NCI-H345 (cell line): ENCODE results near the gene CENPO.

Source experiments
- DNase-seq: peaks from one replicate; lab custom pipeline; 2025; lab: John Stamatoyannopoulos, UW

Gene CENPO

DNA sequence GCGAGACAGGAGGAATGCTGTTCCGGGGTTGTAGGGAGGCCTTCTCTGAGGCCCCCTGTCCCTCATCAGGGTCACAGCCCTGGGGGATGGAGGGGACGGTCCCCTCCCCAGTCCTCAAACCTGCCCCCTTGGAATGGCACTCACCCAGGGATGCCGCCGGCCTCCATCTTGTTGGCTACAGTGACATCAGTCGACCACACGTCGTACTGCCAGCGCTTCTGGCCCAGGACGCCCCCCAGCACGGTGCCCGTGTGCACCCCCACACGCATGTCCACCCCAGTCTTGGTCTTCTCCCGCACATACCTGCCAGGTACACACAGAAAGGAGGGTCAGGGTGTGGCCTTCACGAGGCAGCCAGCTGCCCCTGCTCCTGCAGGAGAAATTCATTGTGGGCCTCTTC is 46.5 kb downstream of the CENPO start:
- no peak for DNase-seq

DNA sequence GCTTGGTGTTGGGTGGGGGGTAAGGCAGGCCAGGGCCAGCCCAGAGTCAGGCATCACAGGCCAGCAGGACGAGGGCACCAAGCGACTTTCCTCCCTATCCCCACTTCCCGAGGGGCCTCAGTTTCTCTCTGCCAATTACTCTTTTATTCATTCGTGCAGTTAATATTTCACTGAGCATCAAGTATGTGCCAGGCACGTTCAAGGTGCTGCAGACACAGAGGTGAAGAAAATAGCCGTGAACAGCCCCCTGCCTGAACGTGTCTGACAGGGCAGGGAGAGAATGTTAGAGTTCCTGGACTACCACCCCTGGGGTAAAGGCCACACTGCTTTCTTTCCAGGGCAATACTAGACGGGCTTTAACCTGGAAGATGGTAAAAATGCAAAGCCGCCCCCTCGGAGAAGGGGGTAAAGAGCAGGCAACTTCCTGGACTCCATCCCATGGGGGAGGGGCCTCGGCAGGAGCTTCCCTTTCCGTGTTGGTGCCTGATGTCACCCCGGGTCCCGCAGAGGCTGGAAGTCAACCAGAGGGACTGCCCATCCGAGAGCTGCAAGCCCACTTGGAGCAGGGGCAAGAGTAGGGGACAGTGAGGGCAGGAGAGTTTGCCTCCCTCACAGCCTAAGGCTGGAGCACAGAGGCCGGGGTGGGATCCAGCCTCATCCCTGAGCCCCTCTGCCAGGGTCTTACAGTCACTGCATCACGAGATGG is 47.1 kb downstream of the CENPO start:
- no peak for DNase-seq

DNA sequence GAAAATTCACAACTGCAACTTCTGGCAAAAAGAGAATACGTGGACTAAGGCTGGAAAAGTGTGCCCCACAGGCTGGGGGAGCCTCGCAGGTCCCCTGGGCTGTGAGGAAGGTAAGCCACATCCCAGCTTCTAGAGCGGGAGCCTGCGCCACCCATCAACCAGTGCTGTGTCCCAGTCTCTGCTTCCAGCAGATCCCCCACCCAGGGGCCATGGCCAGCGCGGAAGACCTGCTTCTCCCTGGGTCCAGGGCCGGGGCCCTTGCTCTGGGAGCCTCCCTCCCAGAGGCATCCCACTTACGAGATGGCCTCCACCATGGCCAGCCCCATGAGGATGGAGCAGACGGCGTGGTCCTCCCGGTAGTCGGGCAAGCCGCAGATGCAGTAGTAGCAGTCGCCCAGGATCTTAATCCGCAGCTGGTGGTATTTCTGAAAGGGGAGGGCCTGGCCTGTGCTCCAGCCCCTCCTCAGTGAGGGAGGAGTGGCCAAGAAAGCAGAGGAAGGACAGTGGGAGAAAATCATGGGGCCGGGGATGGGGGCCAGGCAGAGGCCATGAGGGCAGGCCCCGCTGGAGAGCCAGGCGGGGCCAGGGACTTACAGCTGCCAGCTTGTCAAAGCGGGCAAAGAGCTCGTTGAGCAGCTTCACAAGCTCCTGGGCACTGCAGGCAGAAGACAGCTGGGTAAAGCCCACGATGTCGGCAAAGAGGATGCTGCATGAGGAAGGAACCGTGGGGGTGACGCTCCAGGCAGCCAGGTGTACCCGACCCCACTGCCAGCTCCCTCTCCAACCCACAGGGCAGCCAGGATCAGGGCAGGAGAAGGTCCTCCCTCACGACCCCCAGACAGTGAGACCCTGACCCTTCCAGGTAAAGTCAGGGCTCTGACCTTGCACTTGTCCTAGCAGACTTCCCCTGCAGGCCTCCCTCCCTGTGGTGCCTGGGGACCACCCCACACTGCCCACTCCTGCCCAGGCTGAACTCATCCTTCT is 48.0 kb downstream of the CENPO start:
- DNase-seq, result no peak

DNA sequence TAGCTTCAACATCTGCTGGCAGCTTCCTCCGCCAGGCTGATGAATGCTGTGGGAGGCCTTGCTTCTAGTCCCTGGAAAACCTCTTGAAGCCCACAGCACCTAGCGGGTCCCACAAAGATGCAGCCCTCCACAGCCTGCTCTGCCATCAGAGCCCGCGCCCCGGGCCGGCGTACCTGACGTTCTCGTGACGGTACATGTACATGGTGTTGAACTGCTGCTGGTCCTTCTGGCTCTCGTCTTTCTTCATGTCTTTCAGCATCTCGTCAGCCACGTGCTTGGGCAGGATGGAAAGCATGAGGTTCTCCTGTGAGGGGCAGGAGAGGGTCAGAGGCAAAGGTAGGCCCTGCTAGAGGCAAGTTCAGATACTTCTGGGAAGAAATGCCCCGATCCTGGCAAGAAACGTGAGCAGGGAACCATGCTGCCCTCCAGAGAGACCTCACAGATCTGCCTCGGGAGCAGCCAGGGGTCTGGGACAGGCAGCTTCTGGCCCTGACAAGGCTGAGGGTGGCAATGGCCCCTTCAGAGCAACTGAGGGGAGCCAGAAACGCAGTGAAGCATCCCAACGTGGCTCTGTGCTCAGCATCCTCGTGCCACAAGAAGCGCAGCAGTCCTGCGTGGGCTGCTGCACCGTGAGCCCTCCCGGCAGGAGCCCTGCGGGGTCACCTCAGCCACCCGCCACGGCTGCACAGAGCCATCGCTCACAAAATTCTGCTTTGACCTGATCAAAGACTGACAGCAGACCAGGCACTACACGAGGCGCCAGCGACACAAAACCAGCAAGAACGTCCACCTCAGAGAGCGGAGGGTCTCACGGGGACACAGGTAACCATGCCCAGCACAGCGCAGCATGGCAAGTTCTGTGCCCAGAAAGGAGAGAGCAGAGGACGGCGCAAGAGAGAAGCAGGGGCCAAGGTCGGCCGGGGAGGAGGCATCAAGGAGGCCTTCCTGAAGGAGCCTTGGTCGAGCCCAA is 49.1 kb downstream of the CENPO start:
- DNase-seq, result no peak

DNA sequence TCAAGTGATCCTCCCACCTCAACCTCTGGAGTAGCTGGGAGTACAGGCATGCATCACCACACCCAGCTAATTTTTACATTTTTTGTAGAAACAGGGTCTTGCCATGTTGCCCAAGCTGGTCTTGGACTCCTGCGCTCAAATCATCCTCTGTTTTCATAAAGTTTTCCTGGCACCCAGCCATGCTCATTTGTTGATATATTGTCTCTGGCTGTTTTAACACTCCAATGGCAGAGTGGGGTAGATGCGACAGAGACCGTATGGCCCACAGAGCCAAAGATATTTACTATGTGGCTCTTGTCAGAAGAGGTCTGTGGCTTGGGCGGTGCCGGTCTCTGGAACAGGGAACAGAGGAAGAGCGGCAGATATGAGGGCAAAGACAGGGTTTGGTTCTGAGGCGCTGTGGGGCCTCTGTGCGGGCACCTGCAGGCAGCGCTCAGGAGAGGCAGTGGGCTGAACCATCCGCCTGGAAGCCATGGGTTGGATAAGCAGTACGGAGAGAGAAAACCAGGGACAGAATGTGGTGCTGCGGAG is 50.2 kb downstream of the CENPO start:
- DNase-seq, result no peak

DNA sequence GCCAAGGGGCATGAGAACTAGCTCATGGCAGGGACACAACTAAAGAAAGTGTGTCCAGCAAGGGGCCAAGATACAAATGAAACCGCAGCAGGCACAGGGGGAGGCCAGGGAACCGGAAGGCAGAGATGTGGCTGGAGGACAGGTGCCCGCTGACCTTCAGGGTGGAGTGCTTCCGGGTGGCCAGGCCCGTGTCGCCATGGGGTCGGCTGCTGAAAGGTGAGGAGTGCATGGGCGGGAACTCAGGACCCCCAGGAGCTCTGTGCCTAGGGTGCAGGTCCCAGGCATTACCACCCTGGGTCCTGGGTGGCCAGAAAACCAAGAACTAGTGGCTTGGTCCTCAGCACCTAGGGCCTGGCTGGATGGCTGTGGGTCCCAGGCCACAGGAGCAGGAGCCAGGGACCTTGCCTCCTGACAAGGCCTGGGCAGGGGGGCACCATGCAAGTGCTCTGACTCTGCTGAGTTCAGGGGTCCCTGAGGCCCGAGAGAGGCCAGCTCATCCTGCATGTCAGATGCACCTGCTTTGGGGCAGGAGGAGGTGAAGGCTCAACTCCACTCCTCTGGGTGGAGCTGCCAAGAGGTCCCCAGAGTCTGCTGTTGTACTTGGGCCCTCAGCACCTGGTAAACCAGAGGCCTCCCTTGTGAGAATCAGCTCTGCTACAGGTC is 50.9 kb downstream of the CENPO start:
- DNase-seq, result no peak

DNA sequence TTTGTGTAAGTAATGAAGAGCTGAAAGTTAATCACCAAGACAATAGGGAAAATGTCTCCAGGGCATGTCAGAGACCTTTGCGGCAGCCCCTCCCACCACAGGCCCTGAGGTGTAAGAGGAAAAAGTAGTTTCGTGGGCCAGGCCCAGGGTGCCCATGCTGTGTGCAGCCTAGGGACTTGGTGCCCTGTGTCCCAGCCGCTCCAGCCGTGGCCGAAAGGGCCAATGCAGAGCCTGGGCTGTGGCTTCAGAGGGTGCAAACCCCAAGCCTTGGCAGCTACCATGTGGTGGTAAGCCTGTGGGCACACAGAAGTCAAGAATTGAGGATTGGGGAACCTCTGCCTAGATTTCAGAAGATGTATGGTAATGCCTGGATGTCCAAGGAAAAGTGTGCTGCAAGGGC is 52.5 kb downstream of the CENPO start:
- DNase-seq, result no peak

DNA sequence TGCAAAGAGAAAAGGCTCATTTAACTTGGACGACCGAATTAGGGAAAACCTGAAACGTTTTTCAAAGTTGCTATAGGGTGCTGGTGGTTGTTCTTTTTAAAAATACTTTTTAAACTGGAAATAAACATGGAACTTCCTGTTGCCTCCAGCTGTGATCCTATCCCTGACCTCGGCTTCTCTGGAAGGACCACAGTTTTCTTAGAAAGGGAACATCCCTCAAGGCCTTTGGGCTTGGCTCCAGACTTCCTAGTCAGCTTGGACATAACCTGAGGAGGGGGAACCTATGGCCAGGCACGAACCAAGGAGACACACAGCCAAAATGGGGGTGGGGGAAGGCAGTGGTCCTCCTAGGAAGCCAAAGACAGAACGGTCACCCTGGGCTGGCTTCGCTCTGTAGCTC is 57.7 kb downstream of the CENPO start:
- DNase-seq, result no peak

- no peak for DNase-seq
These were observed 58.8 kb downstream of the CENPO start for GRCh38 chr2:24852026-24852425.

DNA sequence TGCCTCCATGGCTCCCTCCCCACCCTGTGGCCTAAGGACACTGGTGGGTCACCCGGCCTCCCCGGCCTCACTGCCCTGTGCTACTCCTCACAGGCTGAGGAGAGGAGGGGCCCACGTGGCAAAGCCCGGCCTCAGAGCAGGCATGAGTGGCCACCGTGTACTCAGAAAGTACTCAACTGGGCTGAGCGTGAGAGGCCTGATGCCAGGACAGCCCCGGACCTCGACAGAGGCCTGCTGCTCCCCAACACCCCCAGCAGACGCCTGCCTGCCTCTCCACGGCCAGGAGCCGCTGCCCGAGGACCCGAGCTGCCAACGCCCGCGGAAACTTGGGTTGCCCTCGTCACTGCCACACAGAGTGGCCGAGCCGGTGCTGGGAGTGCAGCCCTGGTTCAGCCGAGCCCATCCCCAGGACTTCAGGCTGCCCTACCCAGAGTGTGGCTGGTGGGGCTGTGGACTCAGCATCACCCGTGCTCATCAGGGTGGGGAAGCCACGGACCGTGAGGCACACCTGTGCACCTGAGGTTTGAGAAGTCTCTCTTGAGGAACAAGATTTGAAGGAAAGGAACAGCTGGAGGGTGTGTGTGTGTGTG is 59.3 kb downstream of the CENPO start:
- no peak for DNase-seq

GRCh38 chr2:24853046-24853445 is 59.8 kb downstream of the CENPO start:
- no peak for DNase-seq

- no peak for DNase-seq
These were observed 60.8 kb downstream of the CENPO start for GRCh38 chr2:24853996-24854395.

GRCh38 chr2:24855022-24855622 is 61.9 kb downstream of the CENPO start:
- no peak for DNase-seq

DNA sequence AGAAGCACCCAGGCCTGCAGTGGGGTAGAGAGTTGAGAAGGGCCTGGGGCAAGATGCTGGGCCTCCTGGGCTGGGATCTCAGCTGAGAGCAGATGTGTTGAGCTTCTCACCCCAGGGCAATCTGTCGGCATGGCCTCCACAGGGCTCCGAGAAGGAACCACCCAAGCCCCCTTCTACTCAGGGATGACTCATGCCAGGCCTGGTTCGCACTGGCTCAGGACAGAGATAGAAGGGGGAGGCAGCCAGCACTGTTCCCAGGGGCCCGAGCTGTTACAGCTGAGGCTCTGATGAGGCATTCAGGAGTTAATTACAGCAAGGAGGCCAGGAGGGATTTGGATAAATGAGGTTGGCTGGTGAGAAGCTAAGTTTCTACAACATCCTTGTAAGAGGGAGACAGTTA is 62.5 kb downstream of the CENPO start:
- DNase-seq, result no peak

DNA sequence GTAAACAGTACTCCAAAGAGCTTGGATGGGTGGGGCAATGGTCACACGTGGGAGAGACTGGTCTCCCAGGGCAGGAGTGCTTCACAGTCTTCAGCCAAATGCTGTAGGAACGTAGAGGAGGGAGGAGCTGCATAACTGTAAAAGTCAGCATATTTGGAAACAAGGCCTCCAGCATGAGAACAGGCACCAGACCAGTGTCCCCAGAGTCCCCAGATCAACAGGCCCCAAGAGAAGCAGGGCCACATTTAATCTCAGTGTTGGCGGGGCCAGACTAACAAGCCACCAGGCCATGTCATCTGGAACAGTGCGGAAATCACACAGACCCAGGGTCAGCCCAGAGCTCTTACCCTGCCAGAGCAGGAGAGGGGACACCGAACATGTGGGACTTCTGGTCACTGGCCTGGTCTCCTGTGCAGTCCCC is 63.6 kb downstream of the CENPO start:
- DNase-seq, result no peak

DNA sequence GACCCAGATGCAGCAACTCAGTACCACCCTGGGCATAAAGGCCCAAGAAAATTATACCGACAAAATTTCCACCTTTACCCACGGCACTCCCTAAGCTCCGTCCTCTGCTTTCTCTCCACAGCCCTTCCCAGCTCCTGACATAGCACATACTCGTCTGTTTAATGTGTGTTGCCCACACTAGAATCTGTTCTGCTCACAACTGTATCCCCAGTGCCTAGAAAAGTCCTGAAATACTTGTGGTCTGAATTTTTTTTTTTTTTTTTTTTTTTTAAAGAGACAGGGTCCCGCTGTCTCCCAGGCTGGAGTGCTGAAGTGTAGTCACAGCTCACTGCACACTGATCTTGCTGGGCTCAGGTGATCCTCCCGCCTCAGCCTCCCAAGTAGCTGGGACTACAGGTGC is 64.5 kb downstream of the CENPO start:
- no peak for DNase-seq

DNA sequence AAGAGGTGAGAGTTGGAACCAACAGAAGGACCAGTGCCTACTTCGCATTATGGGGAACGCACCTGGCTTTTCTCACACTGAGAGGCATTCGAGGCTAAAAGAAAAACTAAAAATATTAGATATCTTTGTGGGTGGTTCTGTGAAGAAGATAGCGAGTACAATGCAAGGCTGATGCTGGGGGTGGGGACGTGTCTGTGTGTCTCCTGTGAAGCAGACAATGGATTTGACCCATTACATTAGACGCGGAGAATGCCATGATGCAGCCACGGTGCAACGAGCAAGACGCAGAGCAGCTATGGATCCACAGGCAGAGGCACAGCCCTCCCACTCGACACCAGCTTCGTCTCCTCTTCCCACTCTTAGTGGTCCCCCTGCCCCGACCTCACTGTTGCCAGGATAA is 65.8 kb downstream of the CENPO start:
- DNase-seq, result no peak

DNA sequence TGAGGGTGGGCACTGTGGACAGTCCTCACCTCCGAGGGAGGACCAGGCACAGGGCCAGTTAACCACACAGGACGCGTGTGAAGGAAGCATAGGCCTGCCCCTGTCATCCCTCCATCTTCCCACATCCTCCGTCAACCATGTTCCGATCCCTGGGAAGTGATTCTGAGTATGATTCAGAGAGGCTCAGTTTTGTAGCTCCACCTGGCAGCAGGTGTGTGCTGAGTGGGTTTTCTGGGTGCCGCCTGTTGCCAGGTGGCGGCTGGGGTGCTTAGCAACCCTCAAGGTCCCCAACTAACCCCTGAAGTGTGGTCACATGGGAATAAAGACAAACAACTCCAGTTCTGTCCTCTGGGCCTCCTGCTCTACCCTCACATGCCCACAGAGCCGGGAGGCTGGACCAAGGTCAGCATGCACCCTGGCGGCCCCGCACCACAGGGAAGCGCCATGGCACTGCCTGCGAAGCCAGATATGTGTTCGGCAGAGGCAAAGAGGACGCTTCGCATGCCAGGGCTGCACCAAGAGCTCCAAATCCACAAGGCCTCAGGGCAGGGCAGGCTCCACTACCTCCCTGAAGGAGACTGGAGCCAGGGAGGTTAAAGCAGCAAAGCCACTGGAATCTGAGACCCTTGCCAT is 66.9 kb downstream of the CENPO start:
- DNase-seq, result no peak

GRCh38 chr2:24860631-24861030 is 67.4 kb downstream of the CENPO start:
- no peak for DNase-seq

DNA sequence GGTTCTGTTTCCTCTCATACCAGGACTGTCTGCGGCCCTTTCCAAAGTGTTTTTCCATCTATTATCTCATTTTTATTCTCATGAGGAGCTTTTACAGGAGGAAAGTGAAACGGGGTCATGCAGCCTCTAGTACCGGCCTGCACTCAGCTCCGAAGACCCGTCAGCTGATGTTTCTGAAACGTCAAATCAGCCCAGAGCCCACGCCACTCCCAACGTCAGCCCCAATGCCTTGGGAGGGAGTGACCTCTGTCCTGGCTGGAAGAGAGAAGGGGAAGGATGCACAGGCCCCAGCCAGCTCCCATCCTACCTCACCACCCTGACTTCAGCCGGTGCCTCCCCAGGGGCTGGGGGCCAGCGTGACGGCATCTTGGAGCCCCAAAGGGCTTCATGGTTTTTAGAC is 68.3 kb downstream of the CENPO start:
- no peak for DNase-seq
